ENCODE data around the gene RC3H2.

The RC3H2 gene, protein sequence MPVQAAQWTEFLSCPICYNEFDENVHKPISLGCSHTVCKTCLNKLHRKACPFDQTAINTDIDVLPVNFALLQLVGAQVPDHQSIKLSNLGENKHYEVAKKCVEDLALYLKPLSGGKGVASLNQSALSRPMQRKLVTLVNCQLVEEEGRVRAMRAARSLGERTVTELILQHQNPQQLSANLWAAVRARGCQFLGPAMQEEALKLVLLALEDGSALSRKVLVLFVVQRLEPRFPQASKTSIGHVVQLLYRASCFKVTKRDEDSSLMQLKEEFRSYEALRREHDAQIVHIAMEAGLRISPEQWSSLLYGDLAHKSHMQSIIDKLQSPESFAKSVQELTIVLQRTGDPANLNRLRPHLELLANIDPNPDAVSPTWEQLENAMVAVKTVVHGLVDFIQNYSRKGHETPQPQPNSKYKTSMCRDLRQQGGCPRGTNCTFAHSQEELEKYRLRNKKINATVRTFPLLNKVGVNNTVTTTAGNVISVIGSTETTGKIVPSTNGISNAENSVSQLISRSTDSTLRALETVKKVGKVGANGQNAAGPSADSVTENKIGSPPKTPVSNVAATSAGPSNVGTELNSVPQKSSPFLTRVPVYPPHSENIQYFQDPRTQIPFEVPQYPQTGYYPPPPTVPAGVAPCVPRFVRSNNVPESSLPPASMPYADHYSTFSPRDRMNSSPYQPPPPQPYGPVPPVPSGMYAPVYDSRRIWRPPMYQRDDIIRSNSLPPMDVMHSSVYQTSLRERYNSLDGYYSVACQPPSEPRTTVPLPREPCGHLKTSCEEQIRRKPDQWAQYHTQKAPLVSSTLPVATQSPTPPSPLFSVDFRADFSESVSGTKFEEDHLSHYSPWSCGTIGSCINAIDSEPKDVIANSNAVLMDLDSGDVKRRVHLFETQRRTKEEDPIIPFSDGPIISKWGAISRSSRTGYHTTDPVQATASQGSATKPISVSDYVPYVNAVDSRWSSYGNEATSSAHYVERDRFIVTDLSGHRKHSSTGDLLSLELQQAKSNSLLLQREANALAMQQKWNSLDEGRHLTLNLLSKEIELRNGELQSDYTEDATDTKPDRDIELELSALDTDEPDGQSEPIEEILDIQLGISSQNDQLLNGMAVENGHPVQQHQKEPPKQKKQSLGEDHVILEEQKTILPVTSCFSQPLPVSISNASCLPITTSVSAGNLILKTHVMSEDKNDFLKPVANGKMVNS

DNA sequence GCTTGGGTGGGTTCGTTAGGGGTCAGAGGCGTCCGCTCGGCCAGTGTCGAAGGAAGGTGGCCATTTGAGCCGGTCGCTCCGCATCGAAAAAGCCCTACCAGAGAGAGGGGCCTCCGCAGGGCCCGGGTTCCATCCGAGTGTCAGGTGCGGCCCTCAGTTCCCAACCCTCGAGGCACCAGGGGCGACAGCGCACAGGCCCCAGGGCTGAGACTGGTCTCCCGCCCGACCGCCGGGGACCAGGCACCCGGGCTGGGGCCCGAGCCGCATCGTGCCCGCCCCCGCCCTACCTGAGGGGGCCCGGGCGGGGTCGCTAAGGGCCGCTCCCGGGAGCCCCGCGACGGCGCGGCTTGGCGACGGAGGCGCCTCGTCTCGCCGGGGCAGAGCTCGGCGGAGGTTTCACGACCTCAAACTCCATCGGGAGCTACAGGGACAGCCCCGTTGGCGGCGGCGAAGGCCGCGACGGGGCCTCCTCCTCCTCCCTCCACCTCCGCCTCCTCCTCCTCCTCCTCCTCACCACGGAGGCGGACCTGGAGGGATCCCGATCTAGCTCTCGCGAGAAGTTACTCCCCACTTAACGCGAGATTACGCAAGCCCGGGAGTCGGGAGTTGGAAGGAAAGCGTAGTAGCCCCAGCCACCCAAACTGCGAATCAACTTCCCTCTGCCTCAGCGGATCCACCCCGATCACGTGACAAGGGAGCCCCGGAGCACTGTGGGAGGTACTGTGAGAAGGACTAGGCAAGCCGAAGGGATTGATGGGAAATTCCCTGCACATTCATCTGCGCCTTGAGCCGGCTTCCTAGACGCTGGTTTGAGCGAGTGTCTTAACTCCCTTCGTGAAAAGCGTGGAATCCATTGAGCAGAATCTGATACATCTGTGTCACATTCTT, at the start of gene RC3H2:
Gene RC3H2, minus strand, starts transcription at position 537 of the 888 bp plus-strand sequence. CDS start 7,850 bp downstream, outside the sequence.
- DNase-seq: peak; percentile 97

DNA sequence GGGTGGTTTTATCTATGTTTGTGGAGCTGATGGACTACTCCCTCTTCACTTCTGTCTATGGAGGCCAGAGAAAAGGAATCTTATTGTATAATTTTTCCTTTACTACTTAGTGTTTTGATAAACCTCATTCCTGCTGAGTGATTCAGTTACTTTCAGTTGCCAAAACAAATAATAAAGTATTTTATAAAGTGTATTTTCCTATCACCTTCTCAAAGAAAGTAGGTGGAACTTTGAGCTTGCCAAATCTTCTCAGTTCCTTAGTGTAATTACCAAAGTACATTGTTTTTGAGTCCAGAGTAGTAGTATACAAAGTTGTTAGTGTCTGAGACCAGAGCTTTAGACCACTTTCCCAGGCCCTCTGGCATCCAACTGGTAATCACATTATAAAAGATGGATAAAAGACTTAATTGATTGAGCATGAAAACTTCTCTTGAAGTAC, 49.1 kb upstream of the RC3H2 start:
- no peak for DNase-seq

DNA sequence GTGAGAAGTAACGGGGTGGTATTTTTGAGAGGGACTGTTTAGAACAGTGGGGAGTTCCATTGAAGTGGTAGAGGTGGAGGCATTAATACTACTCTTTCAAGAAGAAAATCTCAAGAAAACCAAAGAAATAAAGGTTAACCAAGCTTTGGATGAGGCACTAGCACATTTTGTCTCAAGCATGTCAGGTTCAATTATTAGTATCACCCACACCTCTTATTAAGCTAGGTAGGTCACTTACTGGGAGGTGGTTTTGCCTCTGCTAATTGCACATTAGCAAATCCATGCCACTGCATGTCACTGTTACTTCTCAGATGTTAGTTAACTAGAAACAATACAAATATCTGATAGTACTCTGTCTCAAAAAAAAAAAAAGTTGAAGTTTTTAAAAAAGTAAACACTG, 45.9 kb upstream of the RC3H2 start:
- DNase-seq: no peak

DNA sequence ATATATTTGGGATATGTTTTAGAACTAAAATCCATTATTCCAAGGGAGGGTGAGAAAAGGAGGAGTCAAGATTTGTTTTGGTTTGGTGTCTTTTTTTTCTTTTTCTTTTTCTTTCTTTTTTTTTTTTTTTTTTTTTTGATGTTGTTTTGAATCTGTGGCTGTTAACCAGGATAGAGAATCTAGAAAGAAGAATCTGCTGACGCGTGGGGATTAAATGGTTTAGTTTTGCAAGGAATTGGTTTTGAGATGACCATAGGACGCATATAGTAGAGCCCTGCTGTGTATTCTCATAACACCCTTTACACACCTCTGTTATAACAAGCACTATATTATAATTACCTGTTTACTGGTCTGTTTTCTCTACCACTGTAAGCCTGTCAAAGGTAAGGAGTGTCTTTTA, 45.1 kb upstream of the RC3H2 start:
- DNase-seq: no peak

DNA sequence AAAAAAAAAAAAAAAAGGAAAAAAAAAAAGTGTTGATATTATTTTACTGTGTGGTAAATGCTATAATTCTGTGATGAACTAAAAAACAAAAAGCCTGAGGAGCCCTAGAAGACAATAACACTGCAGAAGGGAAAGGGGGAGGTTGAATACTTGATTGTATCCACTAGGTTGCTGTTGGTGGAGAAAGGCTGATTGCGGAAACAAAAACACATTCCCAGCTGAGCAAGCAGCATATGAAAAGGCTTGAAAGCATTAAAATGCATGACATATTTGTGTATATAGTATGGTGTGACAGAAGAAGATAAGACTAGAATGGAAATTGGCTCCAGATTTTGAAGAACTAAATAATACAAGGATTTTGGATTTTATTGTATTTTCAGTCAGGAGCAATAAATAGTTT, 44.5 kb upstream of the RC3H2 start:
- no peak for DNase-seq

GRCh38 chr9:122948313-122948712, 43.2 kb upstream of the RC3H2 start:
- DNase-seq: no peak

DNA sequence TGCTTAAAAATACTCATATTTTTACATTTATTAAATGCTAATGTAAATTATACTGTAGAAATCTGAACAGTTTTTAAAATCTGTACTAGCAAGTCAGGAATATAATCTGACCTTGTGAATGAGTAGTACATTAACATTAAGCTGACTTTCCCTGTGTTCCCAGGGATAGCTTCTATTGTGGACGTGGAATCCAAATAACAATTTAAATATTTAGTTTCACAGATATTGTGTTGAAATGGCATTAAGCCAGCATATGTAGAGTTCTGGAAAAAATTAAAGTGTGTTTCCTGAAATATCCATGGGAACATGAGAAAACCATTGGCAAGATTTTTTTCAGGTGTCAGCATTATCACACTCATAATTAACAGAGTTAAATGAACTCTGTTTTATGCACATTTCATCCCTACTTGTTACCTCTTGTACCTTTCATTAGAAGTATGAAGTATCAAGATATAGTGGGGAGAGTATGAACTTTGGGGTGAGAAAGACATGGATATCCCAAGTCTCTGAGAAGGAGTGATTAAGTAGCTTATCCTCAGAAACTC, 41.4 kb upstream of the RC3H2 start:
- no peak for DNase-seq

DNA sequence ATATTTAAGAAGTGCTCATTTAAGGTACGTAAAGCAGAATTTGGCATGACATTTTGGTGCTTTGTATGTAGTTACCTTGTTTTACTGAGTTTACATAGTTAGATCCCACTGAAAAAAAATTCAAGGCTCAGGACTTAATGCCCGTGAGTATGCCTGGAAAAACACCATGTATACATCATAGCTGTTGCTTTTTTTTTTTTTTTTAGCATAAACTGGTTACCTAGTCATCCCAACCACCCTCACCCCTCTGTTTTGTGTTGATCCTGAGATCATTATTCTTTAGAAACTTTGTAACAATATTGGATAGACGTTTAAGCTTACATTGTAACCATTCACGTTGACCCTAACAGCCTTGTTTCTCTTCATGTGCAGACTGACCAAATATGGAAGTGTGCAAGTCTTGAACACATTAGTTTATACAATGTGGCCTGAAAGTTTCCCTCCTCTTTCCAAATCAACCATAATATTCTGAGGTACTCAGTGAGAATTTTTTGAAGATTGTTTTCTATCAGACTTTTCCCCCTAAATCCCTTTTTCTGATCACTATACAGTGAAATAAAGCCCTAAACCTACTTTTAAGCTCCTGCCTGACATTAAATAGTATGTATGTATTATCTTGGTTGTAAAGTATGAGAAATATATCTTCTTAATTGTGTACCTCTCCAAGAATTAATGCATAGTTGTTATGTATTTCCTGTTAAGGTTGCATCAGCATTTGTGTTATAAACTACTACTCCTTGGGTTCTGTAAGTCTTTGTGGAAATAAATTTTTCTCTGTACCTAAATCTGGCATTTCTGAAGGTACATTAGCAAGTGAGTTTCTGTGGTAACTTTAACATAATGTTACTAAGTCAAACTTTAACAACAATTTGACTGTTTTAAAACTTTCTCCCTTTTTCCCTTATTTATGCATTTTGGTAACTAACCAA, 40.1 kb upstream of the RC3H2 start:
- no peak for DNase-seq

DNA sequence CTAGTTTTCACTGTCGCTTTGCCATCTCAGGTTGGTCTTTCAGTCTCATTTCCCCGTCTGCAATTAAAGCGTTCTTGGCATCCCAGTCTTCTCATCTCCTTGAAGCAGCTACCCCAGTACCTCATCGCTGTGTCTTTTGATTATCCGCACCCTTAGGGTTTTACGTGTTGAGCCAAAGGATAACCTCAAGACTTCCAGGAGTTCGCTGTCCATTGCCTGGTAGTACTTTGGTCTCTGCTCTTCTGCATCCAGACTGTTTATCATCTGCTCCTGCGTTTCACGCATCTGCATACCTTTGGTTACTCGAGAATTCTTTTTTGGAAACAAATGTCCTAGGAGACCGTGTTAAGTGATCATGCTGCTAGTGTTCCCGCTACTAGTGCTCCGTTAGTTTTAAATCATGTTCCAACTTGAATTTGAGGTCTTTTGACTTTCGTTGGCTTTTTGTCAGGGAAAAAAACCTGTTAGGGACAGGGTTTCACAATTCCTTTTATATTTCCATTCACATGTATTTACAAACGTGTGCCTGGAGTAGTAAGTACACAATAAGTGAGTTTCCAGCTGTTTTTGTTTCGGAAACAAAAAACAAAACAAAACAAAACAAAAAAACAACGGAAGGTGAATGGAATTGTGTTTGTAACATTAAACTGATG, 36.5 kb upstream of the RC3H2 start:
- no peak for DNase-seq

- peak; percentile 99 for DNase-seq
Observed at GRCh38 chr9:122940749-122941581, 35.8 kb upstream of the RC3H2 start, which contains the start of gene RABGAP1. RABGAP1 (plus strand) TSS chr9:122941020; CDS start chr9:122957060, 16,040 bp downstream.

GRCh38 chr9:122940454-122940748, 35.2 kb upstream of the RC3H2 start:
- no peak for DNase-seq

DNA sequence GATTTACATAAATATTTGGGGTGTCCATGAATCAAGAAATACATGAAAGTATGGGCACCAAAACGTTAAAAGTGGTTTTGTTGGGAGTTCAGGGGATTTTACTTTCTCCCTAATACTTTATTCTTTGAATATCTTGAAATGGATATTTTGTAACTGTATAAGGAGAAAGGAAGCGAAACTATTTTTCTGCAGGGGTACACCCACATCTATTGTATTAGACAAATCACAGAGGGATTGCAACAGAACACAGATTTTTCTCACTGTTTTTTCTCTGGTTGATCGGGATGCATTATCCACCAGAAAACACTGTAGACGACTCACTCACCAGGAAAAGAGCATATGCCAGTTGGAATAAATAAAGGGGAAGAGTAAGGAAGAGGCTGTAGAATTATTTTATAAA, 34.4 kb upstream of the RC3H2 start:
- DNase-seq: no peak

- no peak for DNase-seq
Observed at GRCh38 chr9:122936883-122937282, 31.7 kb upstream of the RC3H2 start.

DNA sequence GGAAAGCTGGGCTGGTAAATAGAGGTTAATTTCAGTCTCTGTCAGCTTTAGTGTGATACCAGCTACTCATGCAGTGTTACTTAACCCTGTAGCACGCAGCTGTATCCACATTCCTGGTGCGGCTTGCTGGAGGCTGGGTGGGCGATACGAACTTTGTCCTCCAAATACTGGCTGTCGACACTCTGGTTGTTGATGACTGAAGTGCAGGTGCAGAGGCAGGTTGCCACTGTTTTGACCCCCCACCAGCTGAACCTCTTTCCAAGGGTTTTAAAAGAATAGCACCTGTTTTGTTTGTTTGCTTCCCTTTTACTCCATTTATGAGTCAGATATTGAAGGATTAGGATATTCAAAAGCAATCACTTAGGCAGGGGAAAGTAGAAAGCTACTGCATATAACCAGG, 31.3 kb upstream of the RC3H2 start:
- DNase-seq: no peak

DNA sequence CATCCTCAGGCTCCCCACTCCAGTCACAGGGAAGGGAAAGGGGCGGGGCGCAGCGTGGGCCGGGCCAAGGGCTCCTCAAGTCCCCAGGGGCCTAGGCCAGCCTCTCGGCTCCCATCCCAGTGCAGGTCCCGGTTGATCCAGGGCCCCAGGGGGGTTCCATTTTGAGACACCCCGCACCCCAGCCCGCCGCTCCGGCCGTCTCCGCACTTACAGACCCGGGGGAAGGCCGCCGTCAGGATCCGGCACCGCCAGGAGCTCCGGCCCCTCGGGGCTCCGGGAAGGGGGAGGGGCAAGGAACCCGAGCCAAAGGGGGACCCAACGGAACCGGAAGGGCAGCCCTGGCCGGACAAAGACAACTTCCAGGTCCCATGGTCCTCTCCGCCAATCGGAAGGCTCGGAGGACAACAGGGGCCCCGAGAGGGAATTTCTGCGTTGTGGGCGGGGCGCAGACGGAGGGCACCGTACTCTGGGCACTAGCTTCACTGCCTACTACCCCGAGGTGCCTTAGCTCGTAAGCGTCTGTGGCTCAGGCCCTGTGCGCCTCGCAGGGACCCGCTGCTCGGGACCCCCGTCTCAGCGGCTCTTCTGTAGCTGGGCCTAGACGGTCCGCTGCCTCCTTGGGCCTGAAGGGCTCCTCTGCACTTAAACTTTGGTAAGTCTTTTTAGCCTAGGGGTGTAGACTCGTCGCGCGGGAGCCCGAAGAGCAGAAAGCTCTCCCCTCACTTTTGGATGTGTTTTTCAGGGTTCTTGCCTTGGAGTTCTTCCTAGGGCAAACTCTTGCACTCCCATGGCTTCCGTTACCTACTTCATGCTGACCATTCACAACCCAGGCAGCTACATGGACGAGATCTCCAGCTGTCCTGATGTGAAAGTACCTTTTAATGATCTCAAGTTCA, 26.3 kb upstream of the RC3H2 start, which contains the start of gene ZBTB26:
Gene ZBTB26, minus strand, starts transcription at position 287 of the 896 bp plus-strand sequence. CDS start 11,578 bp downstream, outside the sequence.
- peak; percentile 90 for DNase-seq

DNA sequence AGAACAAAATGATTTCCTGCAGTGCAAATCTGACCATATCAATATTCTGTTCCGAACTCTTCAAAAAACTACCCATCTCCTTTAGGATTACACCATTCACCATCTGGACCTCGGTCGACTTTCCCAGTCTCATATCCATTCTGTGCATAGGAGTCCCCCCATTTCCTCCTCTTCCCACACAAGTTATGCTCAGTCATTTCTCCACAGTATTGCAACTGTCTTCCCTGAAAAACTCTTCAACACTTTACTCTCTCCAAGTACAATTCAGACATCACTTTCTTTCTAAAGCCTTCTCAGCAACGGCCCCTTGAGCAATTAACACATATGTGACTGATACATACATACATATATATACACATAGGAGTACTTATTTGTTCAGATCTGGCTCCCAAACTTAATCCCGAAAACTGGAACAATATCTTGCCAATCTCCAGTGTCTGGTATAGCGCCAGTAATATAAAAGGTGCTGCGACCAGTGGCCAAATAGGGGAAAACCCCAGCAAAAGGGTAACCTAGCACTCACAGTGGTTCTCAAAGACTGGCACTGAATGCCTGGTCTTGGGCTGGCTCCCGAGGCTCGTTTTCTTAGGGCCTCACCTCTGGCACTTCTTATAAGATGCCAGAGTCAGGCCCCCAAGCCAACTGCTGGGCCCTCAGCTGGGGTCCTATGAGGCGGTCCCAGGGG, 25.5 kb upstream of the RC3H2 start:
- DNase-seq: no peak

- DNase-seq: no peak
Observed at GRCh38 chr9:122929796-122930354, 24.7 kb upstream of the RC3H2 start.
